K562 (cell line): ENCODE measurements around the gene SLC16A5. TPM values are rescaled to one million over a fixed set of nuclear protein-coding genes. Genes with fewer than 3 reads are reported as not detected.

Experiments used
- ATAC-seq: fragments of 200-7000 bp; cut with Tn5 transposase; 3 replicates; pipeline ENCODE4 v1.9.1; 2020; ENCODE audit warnings: moderate library complexity
- BruUV-seq: library from RNA; stranded (reverse); fragments of 400-500 nt; replicated peaks from 2 replicates; lab custom pipeline; 2021; lab: Mats Ljungman, UMichigan
- CTCF ChIA-PET: fragments of 300-600 bp; formaldehyde crosslinking; extraction: SDS; loops from one replicate; lab custom pipeline; 2021; ENCODE audit warnings: low intra/inter-chr PET ratio; lab: Yijun Ruan, JAX
- POLR2A ChIA-PET: fragments of 300-600, 350-650 bp; sonication (Branson Sonifier 250); formaldehyde crosslinking; extraction: SDS; loops from one replicate; lab custom pipeline; 2021; ENCODE audit warnings: antibody characterized with exemption, inconsistent platforms; lab: Yijun Ruan, JAX
- DNase-seq, 4 experiments: peaks; one replicate each; pipeline versions ENCODE4 v3.0.0 to v3.0.0-alpha.2; 2011 to 2018; ENCODE audit warnings: low spot score in 3 of 4, mixed read lengths in 3 of 4; ENCODE audit errors: extremely low read depth in 1 of 4
- FAIRE-seq: peaks from 2 replicates; lab custom pipeline; 2011; peaks lifted over from hg19 to GRCh38; lab: Jason Lieb, UNC
- H2AFZ ChIP-seq: 2 replicates; pipeline ENCODE4 v1.6.0; 2011; ENCODE audit warnings: low read depth, low read length, control low read depth, inconsistent platforms
- H3K27ac ChIP-seq: fragments of 200-600 bp; 3 replicates; pipeline ENCODE4 v1.8.0; 2011; ENCODE audit warnings: low read depth, mild to moderate bottlenecking, control low read depth, inconsistent platforms, low read length, moderate library complexity, mixed read lengths; ENCODE audit errors: extremely low read depth
- H3K27me3 ChIP-seq, 2 experiments: fragments of 300-600 bp in 1 of 2; 2 replicates in 1 of 2; 3 replicates in 1 of 2; pipeline versions ENCODE4 v1.6.0 to v1.8.0; 2011; ENCODE audit warnings: inconsistent platforms in 2 of 2, low read length in 2 of 2, mild to moderate bottlenecking in 1 of 2, mixed read lengths in 1 of 2, moderate library complexity in 1 of 2; ENCODE audit not compliant: control insufficient read depth in 2 of 2, insufficient read depth in 2 of 2
- H3K36me3 ChIP-seq: fragments of 300-600 bp; 3 replicates; pipeline ENCODE4 v1.8.0; 2011; ENCODE audit warnings: mild to moderate bottlenecking, low read length, inconsistent platforms; ENCODE audit not compliant: control insufficient read depth, insufficient read depth
- H3K4me1 ChIP-seq, 2 experiments: fragments of 200-600 bp in 1 of 2; replicated peaks in 1 of 2; 2 replicates in 1 of 2; 3 replicates in 1 of 2; pipeline versions ENCODE4 v1.5.1 to v1.8.0; 2011; ENCODE audit warnings: inconsistent platforms in 2 of 2, low read length in 2 of 2, mild to moderate bottlenecking in 1 of 2, mixed read lengths in 1 of 2, moderate library complexity in 1 of 2; ENCODE audit not compliant: control insufficient read depth in 2 of 2, insufficient read depth in 2 of 2
- H3K4me2 ChIP-seq: 2 replicates; pipeline ENCODE4 v1.6.1; 2011; ENCODE audit warnings: low read length, control low read depth, inconsistent platforms, mixed read lengths; ENCODE audit not compliant: insufficient read depth
- H3K4me3 ChIP-seq: fragments of 200-600 bp; sonication (generic), shearing (Covaris generic); 2 replicates; pipeline ENCODE4 v1.5.1; 2016; ENCODE audit warnings: control low read depth, inconsistent platforms
- H3K79me2 ChIP-seq: fragments of 200-600 bp; 3 replicates; pipeline ENCODE4 v1.8.0; 2011; ENCODE audit warnings: low read length, inconsistent platforms; ENCODE audit not compliant: control insufficient read depth, insufficient read depth
- H3K9ac ChIP-seq, 2 experiments: 2 replicates each; pipeline versions ENCODE4 v1.6.0 to v1.6.1; 2011; ENCODE audit warnings: low read depth in 2 of 2, low read length in 2 of 2, control low read depth in 1 of 2, inconsistent platforms in 1 of 2, mild to moderate bottlenecking in 1 of 2, mixed read lengths in 1 of 2; ENCODE audit not compliant: insufficient read depth in 1 of 2
- H3K9me1 ChIP-seq: one replicate; pipeline ENCODE4 v1.6.0; 2011; ENCODE audit warnings: inconsistent platforms, mild to moderate bottlenecking, low read length, moderate library complexity; ENCODE audit not compliant: control insufficient read depth, insufficient read depth
- H3K9me3 ChIP-seq: replicated peaks from 2 replicates; pipeline ENCODE4 v1.5.1; 2011; ENCODE audit warnings: low read depth, low read length, inconsistent platforms; ENCODE audit not compliant: control insufficient read depth, insufficient read depth
- H4K20me1 ChIP-seq: replicated peaks from 2 replicates; pipeline ENCODE4 v1.6.1; 2011; ENCODE audit warnings: low read length, inconsistent platforms, mixed read lengths; ENCODE audit not compliant: control insufficient read depth, insufficient read depth
- CTCF ChIP-seq, 3 experiments: IDR thresholded peaks in 2 of 3; conservative IDR thresholded peaks in 1 of 3; 2 replicates each; pipeline ENCODE4 v1.5.1; 2011 to 2012; ENCODE audit warnings: low read length in 3 of 3, mild to moderate bottlenecking in 3 of 3, control low read depth in 2 of 3, improper control_type of control experiment in 1 of 3, inconsistent platforms in 1 of 3, low read depth in 1 of 3, mixed read lengths in 1 of 3, moderate library complexity in 1 of 3; ENCODE audit not compliant: insufficient read depth in 2 of 3
- RBFOX2 ChIP-seq: fragments of 200-400 bp; formaldehyde crosslinking; IDR thresholded peaks from 2 replicates; pipeline ENCODE4 v1.6.1; 2017; ENCODE audit warnings: low read depth, mild to moderate bottlenecking, low read length, moderate library complexity
- WGBS: fragments of 100-300 bp; shearing (Covaris generic); methylation state at CpG from one replicate; pipeline ENCODE4 v1.1.6; 2016; ENCODE audit warnings: low coverage, mixed read lengths; ENCODE audit not compliant: insufficient coverage; ENCODE audit errors: missing lambda C conversion rate; 5-methylcytosine and 5-hydroxymethylcytosine counted together
- in situ Hi-C: fragments of 300-500 bp; cut with MboI; formaldehyde crosslinking; loops from 4 replicates; pipeline ENCODE4 v1.15.0; 2018; ENCODE audit warnings: inconsistent platforms, mixed read lengths
- intact Hi-C: fragments of 100-400 bp; cut with micrococcal nuclease; formaldehyde crosslinking; loops from 2 replicates; pipeline ENCODE4 v1.14.2; 2022
- polyA plus RNA-seq, 8 experiments: library from polyadenylated mRNA; depleted of rRNA in 4 of 8; stranded (reverse) in 5 of 8; unstranded in 3 of 8; fragments of >200 nt; fragmentation: Nextera tagmentation in 2 of 8; fragmentation: Illumina TruSeq in 1 of 8; extraction: Ambion mirVana in 2 of 8; extraction: Trizol in 1 of 8; gene quantifications; 2 replicates each; pipeline versions ENCODE4 v1.2.1 to v1.2.3, GENCODE V29; 2011 to 2014; ENCODE audit warnings: inconsistent platforms in 1 of 8, missing spikeins in 1 of 8
- total RNA-seq, 7 experiments: library from RNA; depleted of rRNA in 6 of 7; stranded (reverse); fragments of >200 nt in 6 of 7; fragmentation: Illumina TruSeq in 2 of 7; extraction: Trizol in 2 of 7; gene quantifications; 2 replicates each; pipeline versions ENCODE4 v1.2.1 to v1.2.3, GENCODE V29; 2011 to 2021; ENCODE audit warnings: low replicate concordance in 1 of 7

SLC16A5 gene
- total and polyA plus RNA-seq, 9 of the 15 experiments (the other 6 are each of a cell fraction or from before 2014, with no cell fraction given) = 0.06 to 2.6 (median 0.91) TPM

GRCh38 chr17:75079023-75079373 is 8.8 kb upstream of the SLC16A5 start:
- 0 out of 6 replicates have a peak, but pooled peaks of 1 of the 3 experiments have one; percentile 2 for TF ChIP-seq CTCF (IDR thresholded peaks at IDR 0.05 in 2 of 3, conservative IDR thresholded peaks at IDR 0.05 in 1 of 3; ENCODE audit: insufficient read depth in 2 of 3, low read depth in 1 of 3, low read length in 3 of 3)
- no peak for TF ChIP-seq RBFOX2
- TF ChIP-seq, all 486 proteins: peak for 1
- DNase-seq (no peak), ATAC-seq (no peak), FAIRE-seq (no peak)
- in situ Hi-C loops = no loop called here
- intact Hi-C loops = no loop called here
- H3K9me3 ChIP-seq = no peaks in the 10 kb centered on the region
- H3K4me3 ChIP-seq = no peak overlapping the region
- H3K9me1 ChIP-seq = no peaks in the 10 kb centered on the region
- H4K20me1 ChIP-seq = no peaks in the 10 kb centered on the region
- H3K4me2 ChIP-seq = no peak overlapping the region
- ChIA-PET CTCF (no interaction called here), POLR2A (interaction anchor here (0.5 to 1.9 kb wide), 6 partner anchors 9 to 75 kb away, joined by 3 to 7 read pairs (median 4); partner anchors contain the start of genes JPT1 and SLC16A5)
- H3K9ac ChIP-seq = peak overlapping the region in 1 of 2 experiments; percentile 36; a peak in 1 of 4 replicates
- WGBS = 70% methylated on average over 8 of the region's 8 CpGs
- no peaks in the 10 kb centered on the region for H3K79me2 ChIP-seq
- H3K36me3 ChIP-seq = no peaks in the 10 kb centered on the region
- H3K4me1 ChIP-seq = peaks cover 19 to 35% of the 10 kb centered on the region in 2 experiments
- H2AFZ ChIP-seq = peak overlapping the region; percentile 3; the same call in 1 of the 2 replicates
- H3K27ac ChIP-seq = no peak overlapping the region
- no TSS peak for BruUV-seq
- no peaks in the 10 kb centered on the region for H3K27me3 ChIP-seq
